Raji (cell line): Measurements from ENCODE around the gene CD28.

Source experiments
- POLR2A ChIP-seq: IDR thresholded peaks from 2 replicates; pipeline ENCODE4 v1.6.1; 2011; ENCODE audit warnings: low read depth, low read length, control low read depth; ENCODE audit not compliant: insufficient read depth

The CD28 gene

DNA sequence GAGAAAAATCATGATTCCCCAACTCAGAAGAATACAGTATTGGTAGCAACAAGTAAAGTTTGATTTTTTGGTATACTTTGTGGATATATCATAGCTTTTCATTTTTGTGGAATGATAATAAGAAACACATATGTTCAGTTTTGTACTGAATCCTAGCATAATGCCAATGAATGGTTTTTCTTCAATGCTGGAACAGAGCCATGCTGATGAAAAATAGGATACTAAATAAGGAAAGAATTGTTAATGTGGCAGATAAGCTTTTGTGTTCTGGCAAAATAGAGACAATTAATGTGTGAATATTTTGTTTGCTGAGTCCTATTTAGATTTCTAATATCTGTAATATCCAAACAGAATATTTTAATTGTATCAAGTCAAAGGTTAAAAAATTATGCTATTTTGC is 21.9 kb downstream of the CD28 start:
- no peak for TF ChIP-seq POLR2A

DNA sequence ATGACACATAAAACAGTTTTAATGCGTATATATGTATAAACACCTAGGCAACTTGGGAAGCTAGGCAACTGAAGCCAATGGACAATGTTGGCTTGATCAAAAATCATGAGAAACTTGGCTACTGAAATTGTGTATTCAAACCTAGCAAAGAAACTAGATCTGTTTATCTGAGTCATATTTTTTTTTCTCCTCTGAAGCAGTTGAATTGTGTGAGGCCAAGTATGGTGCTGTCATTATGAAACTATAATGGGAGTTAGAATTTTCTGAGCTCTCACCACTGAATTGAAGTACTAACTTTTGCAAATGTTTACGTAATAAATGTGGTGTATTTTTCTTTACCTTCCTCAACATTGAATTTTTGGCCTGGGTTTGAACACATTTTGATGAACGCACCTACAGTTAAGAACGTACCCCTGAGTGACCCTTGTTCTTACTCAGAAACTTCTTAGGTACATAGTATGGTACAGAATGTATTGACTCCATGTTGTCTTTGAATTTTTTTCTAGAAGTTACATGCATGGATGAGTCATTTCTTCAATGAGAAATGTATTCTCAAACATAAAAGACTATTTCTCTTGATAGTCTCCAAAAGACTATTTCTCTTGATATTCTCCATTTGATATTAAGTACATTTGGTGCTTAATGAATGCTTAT is 23.8 kb downstream of the CD28 start:
- TF ChIP-seq POLR2A: no peak

DNA sequence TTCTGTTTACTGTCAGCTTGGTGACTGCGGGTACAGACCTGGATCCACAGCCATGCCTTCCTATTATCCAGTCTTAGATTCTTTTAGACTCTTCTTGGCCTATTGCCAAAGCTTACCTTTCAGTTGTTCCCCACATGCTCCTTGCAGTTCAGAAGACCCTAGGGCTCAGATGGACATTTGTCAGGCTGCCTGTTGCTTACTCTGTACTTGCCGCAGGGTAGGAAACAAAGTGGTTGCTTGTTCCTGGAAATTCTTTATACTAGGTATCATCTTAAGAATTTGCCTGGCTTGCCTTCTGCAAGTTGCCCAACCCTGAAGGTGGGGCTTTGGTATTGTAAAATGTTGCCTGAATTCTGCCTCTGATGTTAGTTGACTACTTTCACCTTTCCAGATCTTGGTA is 24.4 kb downstream of the CD28 start:
- TF ChIP-seq POLR2A: no peak

DNA sequence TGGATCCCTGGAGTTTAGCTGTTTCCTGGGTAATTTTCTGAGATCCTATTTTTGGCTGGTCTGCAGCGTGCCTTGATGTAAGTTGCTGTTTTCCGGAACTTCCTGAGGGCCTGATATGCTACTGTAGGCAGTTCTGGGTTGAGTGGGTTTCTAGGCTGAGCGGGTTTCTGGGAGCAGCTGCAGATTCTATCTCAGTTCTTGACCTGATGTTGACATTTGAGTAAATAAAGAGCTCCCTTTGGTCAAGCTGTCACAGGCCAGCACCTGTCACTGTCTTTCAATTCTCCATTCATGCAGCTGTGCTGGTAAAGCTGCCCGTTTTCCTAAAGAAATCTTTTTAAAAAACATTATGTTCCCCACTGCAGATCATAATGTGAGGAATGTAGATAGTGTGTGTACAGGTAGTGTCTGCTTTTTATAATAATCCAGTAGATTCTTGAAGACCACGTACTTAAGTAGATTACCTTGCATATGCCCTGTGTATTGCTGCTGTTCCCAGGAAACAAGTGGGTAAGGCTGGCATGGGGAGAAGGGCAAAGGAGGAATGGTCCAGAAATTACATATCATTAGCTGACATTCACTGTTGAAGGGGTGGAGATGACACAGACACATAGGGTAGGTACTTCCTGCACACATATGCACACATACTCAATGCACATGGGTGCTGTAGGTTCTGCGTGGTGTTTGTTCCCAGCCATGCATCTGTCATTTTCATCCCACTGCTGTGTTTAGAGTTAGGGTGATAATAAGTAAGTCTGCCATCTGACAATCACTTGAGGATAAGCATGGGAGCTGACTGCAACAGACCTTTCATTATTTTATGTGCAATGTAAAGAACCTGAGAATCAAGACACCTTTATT is 25.9 kb downstream of the CD28 start:
- TF ChIP-seq POLR2A: no peak

DNA sequence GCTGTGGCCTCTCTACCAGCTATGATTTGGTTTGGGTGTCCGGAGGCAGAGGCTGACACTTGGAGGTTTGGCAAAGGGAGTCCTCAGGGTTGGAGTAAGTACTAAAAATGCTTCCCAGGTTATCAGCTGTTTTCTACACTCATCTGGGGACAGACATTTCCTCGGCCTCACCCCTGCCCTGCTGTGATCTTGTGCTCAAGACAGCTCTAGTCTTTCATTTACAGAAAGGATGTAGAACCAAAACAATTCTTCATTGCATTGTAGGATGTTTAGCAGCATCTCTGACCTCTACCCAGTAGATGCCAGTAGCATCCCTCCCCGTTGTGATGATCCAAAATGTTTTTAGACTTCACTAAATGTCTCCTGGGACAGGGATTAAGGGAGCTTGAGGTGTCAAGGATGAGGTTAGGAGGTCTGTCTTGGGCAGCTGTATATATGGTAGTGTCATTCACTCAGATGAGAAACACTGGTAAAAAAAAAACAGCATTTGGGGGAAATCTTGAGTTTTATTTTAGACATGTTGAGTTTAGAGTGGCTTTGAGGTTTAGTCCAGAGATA is 26.6 kb downstream of the CD28 start:
- TF ChIP-seq POLR2A: no peak

DNA sequence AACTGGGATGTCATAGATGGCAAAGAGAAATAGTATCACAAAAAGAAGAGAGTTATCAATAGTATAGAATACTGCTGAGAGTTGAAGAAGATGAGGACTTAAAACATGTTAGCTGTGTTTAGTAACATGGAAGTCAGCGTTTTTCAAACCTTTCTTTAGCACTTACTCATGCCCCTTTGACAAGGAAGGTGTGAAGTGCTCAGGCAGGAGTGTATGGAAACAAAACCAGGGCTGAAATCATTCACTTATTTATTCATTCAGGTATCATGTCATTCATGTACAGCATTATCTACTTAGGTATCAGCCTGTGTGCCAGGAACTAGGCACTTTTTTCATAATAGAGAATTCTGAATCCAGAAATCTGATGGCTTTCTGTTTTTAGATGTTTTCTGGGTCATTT is 27.2 kb downstream of the CD28 start:
- no peak for TF ChIP-seq POLR2A

DNA sequence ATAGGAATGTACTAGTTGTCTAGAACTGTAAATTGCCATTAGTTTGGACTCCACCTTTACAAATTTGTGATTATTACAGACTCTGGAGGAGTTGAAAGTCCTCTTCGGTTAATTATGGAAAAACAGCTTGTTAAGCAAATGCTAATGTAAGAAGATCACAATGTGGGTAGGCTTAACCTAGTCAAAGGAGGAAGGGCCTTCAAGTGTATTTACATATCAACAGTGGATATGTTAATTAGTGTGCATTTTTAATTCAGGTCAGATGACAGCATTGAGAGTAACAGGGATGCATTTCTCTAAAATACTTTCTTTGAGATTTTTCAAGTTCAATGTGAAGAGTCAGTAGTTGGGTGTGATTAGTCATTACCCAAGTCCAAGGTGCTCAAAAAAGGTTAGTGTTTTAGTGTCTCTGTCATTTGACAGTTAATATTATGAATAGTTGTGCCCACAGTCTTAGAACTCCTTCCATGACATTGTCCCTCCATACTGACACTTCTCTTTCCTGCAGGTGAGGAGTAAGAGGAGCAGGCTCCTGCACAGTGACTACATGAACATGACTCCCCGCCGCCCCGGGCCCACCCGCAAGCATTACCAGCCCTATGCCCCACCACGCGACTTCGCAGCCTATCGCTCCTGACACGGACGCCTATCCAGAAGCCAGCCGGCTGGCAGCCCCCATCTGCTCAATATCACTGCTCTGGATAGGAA is 28.0 kb downstream of the CD28 start:
- no peak for TF ChIP-seq POLR2A

DNA sequence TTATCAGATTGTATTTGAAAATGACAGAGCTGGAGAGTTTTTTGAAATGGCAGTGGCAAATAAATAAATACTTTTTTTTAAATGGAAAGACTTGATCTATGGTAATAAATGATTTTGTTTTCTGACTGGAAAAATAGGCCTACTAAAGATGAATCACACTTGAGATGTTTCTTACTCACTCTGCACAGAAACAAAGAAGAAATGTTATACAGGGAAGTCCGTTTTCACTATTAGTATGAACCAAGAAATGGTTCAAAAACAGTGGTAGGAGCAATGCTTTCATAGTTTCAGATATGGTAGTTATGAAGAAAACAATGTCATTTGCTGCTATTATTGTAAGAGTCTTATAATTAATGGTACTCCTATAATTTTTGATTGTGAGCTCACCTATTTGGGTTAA is 30.9 kb downstream of the CD28 start:
- no peak for TF ChIP-seq POLR2A

DNA sequence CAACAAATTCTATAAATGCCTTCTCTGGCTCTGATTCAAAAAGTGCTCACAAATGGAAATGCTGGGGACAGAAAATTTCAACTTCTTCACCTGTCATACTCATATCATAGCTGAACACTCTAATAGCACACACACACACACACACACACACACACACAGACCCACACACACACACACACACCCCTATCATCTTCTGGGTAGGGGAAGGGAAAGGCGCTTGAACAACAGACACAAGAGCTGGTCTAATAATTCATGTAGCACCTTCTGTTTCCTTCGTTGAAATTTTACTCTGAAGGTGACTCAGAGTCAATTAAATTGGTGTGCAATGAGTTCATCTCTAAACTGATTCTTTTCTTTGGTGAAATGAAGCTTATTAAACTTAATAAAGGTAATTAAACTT is 32.9 kb downstream of the CD28 start:
- no peak for TF ChIP-seq POLR2A

DNA sequence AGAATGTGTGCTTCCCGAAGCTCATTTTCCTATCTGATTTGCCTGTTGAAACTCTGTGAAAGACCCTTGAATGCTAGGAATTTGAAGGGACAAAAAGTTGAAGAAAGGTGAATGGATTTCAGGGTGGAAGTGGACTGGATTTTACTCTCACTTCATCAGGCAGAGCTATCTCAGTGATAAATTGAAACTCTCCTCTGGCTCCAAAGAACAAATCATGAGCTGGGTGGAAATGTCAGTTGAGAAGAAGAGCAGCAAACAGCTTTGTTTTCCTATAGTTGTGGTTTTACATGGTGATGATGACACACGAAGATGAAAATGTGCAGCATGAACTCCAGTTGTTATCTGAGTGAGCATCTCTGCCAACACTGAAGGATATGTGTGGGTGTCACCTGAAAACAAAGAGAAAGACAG is 34.4 kb downstream of the CD28 start:
- no peak for TF ChIP-seq POLR2A

DNA sequence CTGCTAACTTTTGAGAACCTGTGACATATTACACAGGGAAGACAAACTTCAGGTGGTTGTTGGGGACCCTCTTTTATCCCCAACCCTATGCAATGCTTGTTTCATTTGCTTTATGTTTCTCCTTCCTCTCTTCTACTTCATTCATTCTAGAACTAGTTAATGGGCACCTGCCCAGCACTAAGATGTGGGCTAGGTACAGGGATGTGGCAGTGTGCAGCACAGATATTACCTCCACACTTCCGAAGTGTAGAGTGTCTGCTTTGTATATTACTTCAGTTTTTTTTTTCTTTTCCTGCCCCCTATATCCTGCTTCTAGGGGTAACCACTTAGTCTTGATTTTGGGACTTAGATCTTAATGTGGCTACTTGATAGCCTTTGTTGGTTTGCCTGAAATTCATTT is 35.1 kb downstream of the CD28 start:
- TF ChIP-seq POLR2A: no peak

DNA sequence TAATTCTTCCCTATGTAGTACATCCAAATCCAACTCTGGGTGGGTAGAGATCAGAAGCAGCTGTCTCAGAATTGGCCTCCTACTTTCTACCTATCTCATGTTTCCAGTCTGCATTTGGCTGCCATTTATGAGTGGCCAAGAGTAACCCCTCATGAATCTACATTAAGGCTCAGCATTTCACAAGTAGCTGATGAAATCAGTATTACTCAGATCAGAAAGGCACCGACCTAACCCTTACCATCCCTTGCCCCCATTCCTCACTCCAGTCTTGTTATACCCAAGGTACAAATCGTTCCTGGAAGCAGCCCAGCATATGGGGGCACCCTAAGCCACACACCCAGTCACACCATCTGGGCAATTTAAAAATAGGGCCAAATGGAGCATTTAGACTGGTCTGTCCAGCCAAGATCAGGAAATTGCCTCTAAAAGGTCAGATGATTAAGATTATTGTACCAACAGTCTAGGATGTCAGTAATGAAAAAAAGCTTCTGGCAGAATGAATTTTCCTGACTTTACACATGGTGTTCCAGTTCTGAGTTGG is 37.1 kb downstream of the CD28 start:
- no peak for TF ChIP-seq POLR2A

DNA sequence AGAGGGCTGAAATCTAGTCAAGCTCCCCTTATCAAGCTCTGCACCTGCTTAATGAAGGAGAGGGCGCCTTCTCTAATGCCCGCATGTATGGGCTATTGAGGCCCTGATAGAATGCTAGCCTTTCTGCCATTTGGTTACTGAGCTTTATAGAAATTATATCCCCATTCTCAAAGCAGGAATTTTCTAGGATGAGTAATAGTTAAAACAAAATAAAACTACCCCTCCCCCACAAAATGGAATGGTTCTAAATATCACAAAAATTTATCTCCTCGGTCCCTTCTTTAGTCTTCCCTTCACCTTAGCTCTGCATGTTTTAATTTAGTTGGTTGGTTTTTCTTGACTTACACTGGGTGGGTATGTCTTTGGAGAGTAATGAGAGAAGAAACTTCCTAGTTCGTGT is 37.7 kb downstream of the CD28 start:
- no peak for TF ChIP-seq POLR2A

DNA sequence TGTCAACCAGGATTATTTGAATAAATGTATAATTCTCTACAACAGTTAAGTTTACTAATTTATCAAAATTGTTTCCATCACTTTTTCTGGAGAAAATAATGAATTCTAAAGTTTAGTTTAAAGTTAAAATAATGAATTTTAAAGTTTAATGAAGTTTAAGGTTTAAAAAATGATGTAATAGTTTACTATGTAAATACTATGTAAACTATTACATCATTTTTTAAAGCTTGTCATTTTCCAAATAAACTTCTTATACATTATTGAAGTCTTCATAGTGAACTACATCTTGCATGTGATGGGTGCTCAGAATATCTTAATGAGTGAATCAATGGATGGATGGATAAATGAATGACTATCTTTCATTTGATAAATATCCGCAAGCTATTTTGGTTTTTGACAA is 38.8 kb downstream of the CD28 start:
- no peak for TF ChIP-seq POLR2A
